ENCODE measurements around the gene LRRC73. TPM values are rescaled to one million over a fixed set of nuclear protein-coding genes. Genes with fewer than 3 reads are reported as not detected.

LRRC73 gene
- total and polyA plus RNA-seq, 2 of the 8 experiments (the other 6 are each of a cell fraction or from before 2014, with no cell fraction given) = 0.24 to 0.26 TPM

- Histone ChIP-seq H3K14ac (ENCODE audit: insufficient read length) (no peak overlapping the region), H3K79me2 (ENCODE audit: control insufficient read depth in 1 of 2, insufficient read depth in 2 of 2, low read length in 2 of 2) (no peaks in the 10 kb centered on the region), H3K9me3 (ENCODE audit: insufficient read depth in 2 of 2, low read depth in 1 of 2, low read length in 1 of 2) (no peaks in the 10 kb centered on the region), H4K5ac (ENCODE audit: insufficient read length, low read depth, low read length) (no peak overlapping the region), H3K23me2 (ENCODE audit: low read depth, low read length) (peaks cover 12% of the 10 kb centered on the region), H3K27me3 (replicated peaks in 1 of 4; ENCODE audit: control insufficient read depth in 3 of 4, extremely low read depth in 1 of 4, insufficient read depth in 3 of 4, low read length in 3 of 4) (peaks cover 0 to 19% (median 15%) of the 10 kb centered on the region in 4 experiments; a peak in 5 of 7 replicates), H3K4me3 (ENCODE audit: extremely low read depth in 1 of 4, insufficient read depth in 2 of 4, low read depth in 3 of 4, low read length in 4 of 4) (no peak overlapping the region), H3K4ac (replicated peaks; ENCODE audit: insufficient read length, low read depth, low read length) (no peak overlapping the region), H3K18ac (ENCODE audit: extremely low read depth, low read length) (no peak overlapping the region), H2AK5ac (ENCODE audit: low read depth, low read length) (no peak overlapping the region), H2AFZ (ENCODE audit: low read length) (no peak overlapping the region), H4K91ac (replicated peaks; ENCODE audit: insufficient read length, low read length) (no peak overlapping the region), H4K20me1 (replicated peaks in 1 of 2; ENCODE audit: control insufficient read depth in 1 of 2, insufficient read depth in 2 of 2, low read length in 2 of 2) (peaks cover 2 to 16% of the 10 kb centered on the region in 2 experiments), H3K27ac (ENCODE audit: low read depth, low read length) (no peak overlapping the region), H2BK120ac (replicated peaks; ENCODE audit: low read depth, low read length) (no peak overlapping the region), H2BK12ac (ENCODE audit: low read depth, low read length) (no peak overlapping the region), H2BK5ac (ENCODE audit: low read depth, low read length) (no peak overlapping the region), H3K4me1 (replicated peaks in 1 of 4; ENCODE audit: control insufficient read depth in 3 of 4, insufficient read depth in 4 of 4, low read length in 3 of 4) (peaks cover 0 to 12% (median 8%) of the 10 kb centered on the region in 4 experiments; a peak in 5 of 7 replicates), H3K23ac (ENCODE audit: insufficient read length) (no peak overlapping the region), H2BK15ac (ENCODE audit: low read length) (no peak overlapping the region), H3K79me1 (ENCODE audit: low read depth, low read length) (no peaks in the 10 kb centered on the region), H3K36me3 (ENCODE audit: control insufficient read depth in 2 of 4, insufficient read depth in 4 of 4, low read length in 3 of 4) (peaks cover 8 to 22% (median 18%) of the 10 kb centered on the region in 4 experiments; a peak in 7 of 8 replicates), H3K56ac (replicated peaks; ENCODE audit: insufficient read length, low read depth, low read length) (no peak overlapping the region), H2BK20ac (ENCODE audit: low read length) (no peak overlapping the region), H4K8ac (ENCODE audit: extremely low read depth, insufficient read depth, low read length) (no peak overlapping the region), H3K4me2 (ENCODE audit: insufficient read depth in 1 of 2, low read depth in 2 of 2, low read length in 2 of 2) (no peak overlapping the region), H3K9ac (replicated peaks in 1 of 4; ENCODE audit: extremely low read depth in 1 of 4, low read depth in 3 of 4, low read length in 3 of 4) (no peak overlapping the region)
- no peak for DNase-seq (ENCODE audit: low read depth in 1 of 2, low spot score in 2 of 2)
- 74% methylated on average over 3 of the region's 3 CpGs; no CpG with 5 or more reads in 1 of the 2 experiments for WGBS, 2 experiments (ENCODE audit: extremely low coverage in 1 of 2, insufficient coverage in 1 of 2, insufficient read length in 1 of 2, insufficient replicate concordance in 2 of 2, low coverage in 1 of 2, low lambda C conversion rate in 2 of 2, missing lambda C conversion rate in 1 of 2)
- ChIA-PET CTCF (ENCODE audit: partially characterized antibody) (interaction anchor here (0.7 to 31.7 kb wide), 24 partner anchors 8 to 289 kb away, joined by 3 to 536 read pairs (median 6); partner anchors contain the start of genes ABCC10, DLK2, DNPH1 and POLR1C), POLR2A (ENCODE audit: partially characterized antibody) (interaction anchor here (1.1 to 12.6 kb wide), 9 partner anchors 11 to 92 kb away, joined by 3 to 147 read pairs (median 7); partner anchors contain the start of genes ABCC10, DLK2, POLR1C and TJAP1)
- FAIRE-seq = no peak
- TF ChIP-seq YY1 (IDR thresholded peaks at IDR 0.05; ENCODE audit: low read depth, low read length) (no peak), GABPA (IDR thresholded peaks at IDR 0.05; ENCODE audit: borderline replicate concordance, insufficient read depth, low read length) (no peak), KDM1A (IDR thresholded peaks at IDR 0.05; ENCODE audit: borderline replicate concordance, low read length) (no peak), SRF (IDR thresholded peaks at IDR 0.05; ENCODE audit: low read depth, low read length) (no peak), CHD1 (IDR thresholded peaks at IDR 0.05; ENCODE audit: low read depth, low read length) (no peak), SIN3A (conservative IDR thresholded peaks at IDR 0.05 in 1 of 2, IDR thresholded peaks at IDR 0.05 in 1 of 2; ENCODE audit: low read depth in 1 of 2, low read length in 2 of 2) (no peak), EGR1 (IDR thresholded peaks at IDR 0.05; ENCODE audit: borderline replicate concordance, low read depth, low read length) (no peak), ATF2 (IDR thresholded peaks at IDR 0.05; ENCODE audit: low read length) (no peak), RBBP5 (IDR thresholded peaks at IDR 0.05; ENCODE audit: borderline replicate concordance, low read depth, low read length) (no peak), RXRA (IDR thresholded peaks at IDR 0.05; ENCODE audit: insufficient read depth, low read depth, low read length) (no peak), POU5F1 (IDR thresholded peaks at IDR 0.05; ENCODE audit: low read depth, low read length) (no peak), EZH2 (IDR thresholded peaks at IDR 0.05; ENCODE audit: low read depth, low read length, severe bottlenecking) (no peak)
These were observed 4.0 kb downstream of the LRRC73 start for GRCh38 chr6:43506171-43506570.
